Measurements from ENCODE around the gene ERGIC1.

The ERGIC1 gene

GRCh38 chr5:172946146-172946545 is 112.1 kb downstream of the ERGIC1 start:
- H3K36me3 ChIP-seq (ENCODE audit: control insufficient read depth in 5 of 5, insufficient read depth in 5 of 5, low read length in 5 of 5): peaks cover 0 to 77% (median 57%) of the 10 kb centered on the region in 5 donors

GRCh38 chr5:172949426-172949825 is 115.4 kb downstream of the ERGIC1 start:
- H3K9me3 ChIP-seq (ENCODE audit: control insufficient read depth in 5 of 5, low read length in 5 of 5): no peaks in the 10 kb centered on the region
- H3K9ac ChIP-seq (ENCODE audit: low read length in 5 of 5): no peak overlapping the region
- H3K4me3 ChIP-seq (ENCODE audit: low read depth in 1 of 5, low read length in 5 of 5): no peak overlapping the region
- H3K36me3 ChIP-seq (ENCODE audit: control insufficient read depth in 5 of 5, insufficient read depth in 5 of 5, low read length in 5 of 5): peaks cover 0 to 60% (median 54%) of the 10 kb centered on the region in 5 donors
- H3K27ac ChIP-seq (ENCODE audit: low read depth, low read length): no peak overlapping the region
- no peaks in the 10 kb centered on the region for H3K27me3 ChIP-seq (ENCODE audit: control insufficient read depth in 5 of 5, insufficient read depth in 4 of 5, low read length in 5 of 5)
- H3K4me1 ChIP-seq (ENCODE audit: control insufficient read depth in 5 of 5, insufficient read depth in 5 of 5, low read length in 5 of 5): no peaks in the 10 kb centered on the region

More at GRCh38 chr5:172946146-172946545, 112.1 kb downstream of the ERGIC1 start:
- no peaks in the 10 kb centered on the region for H3K27me3 ChIP-seq (ENCODE audit: control insufficient read depth in 5 of 5, insufficient read depth in 4 of 5, low read length in 5 of 5)
- H3K27ac ChIP-seq (ENCODE audit: low read depth, low read length): no peak overlapping the region
- H3K9me3 ChIP-seq (ENCODE audit: control insufficient read depth in 5 of 5, low read length in 5 of 5): no peaks in the 10 kb centered on the region
- H3K4me3 ChIP-seq (ENCODE audit: low read depth in 1 of 5, low read length in 5 of 5): no peak overlapping the region
- H3K4me1 ChIP-seq (ENCODE audit: control insufficient read depth in 5 of 5, insufficient read depth in 5 of 5, low read length in 5 of 5): peaks cover 0 to 13% (median 2%) of the 10 kb centered on the region in 5 donors
- H3K9ac ChIP-seq (ENCODE audit: low read length in 5 of 5): no peak overlapping the region

- H3K4me3 ChIP-seq (ENCODE audit: low read depth in 1 of 5, low read length in 5 of 5): no peak overlapping the region
Measured at GRCh38 chr5:172950176-172950965, 116.3 kb downstream of the ERGIC1 start.

GRCh38 chr5:172951371-172952033 is 117.5 kb downstream of the ERGIC1 start:
- H3K9me3 ChIP-seq (ENCODE audit: control insufficient read depth in 5 of 5, low read length in 5 of 5): no peaks in the 10 kb centered on the region
- H3K4me3 ChIP-seq (ENCODE audit: low read depth in 1 of 5, low read length in 5 of 5): no peak overlapping the region
- no peaks in the 10 kb centered on the region for H3K4me1 ChIP-seq (ENCODE audit: control insufficient read depth in 5 of 5, insufficient read depth in 5 of 5, low read length in 5 of 5)
- no peak overlapping the region for H3K27ac ChIP-seq (ENCODE audit: low read depth, low read length)
- no peak overlapping the region for H3K9ac ChIP-seq (ENCODE audit: low read length in 5 of 5)
- H3K27me3 ChIP-seq (ENCODE audit: control insufficient read depth in 5 of 5, insufficient read depth in 4 of 5, low read length in 5 of 5): no peaks in the 10 kb centered on the region
- H3K36me3 ChIP-seq (ENCODE audit: control insufficient read depth in 5 of 5, insufficient read depth in 5 of 5, low read length in 5 of 5): peaks cover 0 to 41% (median 35%) of the 10 kb centered on the region in 5 donors

More at GRCh38 chr5:172950176-172950965, 116.3 kb downstream of the ERGIC1 start:
- Histone ChIP-seq H3K4me1 (ENCODE audit: control insufficient read depth in 5 of 5, insufficient read depth in 5 of 5, low read length in 5 of 5) (no peaks in the 10 kb centered on the region), H3K9me3 (ENCODE audit: control insufficient read depth in 5 of 5, low read length in 5 of 5) (no peaks in the 10 kb centered on the region), H3K36me3 (ENCODE audit: control insufficient read depth in 5 of 5, insufficient read depth in 5 of 5, low read length in 5 of 5) (peaks cover 0 to 51% (median 45%) of the 10 kb centered on the region in 5 donors), H3K27ac (ENCODE audit: low read depth, low read length) (no peak overlapping the region), H3K9ac (ENCODE audit: low read length in 5 of 5) (no peak overlapping the region), H3K27me3 (ENCODE audit: control insufficient read depth in 5 of 5, insufficient read depth in 4 of 5, low read length in 5 of 5) (no peaks in the 10 kb centered on the region)

- Histone ChIP-seq H3K4me1 (ENCODE audit: control insufficient read depth in 5 of 5, insufficient read depth in 5 of 5, low read length in 5 of 5) (no peaks in the 10 kb centered on the region), H3K9ac (ENCODE audit: low read length in 5 of 5) (no peak overlapping the region), H3K27me3 (ENCODE audit: control insufficient read depth in 5 of 5, insufficient read depth in 4 of 5, low read length in 5 of 5) (no peaks in the 10 kb centered on the region), H3K4me3 (ENCODE audit: low read depth in 1 of 5, low read length in 5 of 5) (no peak overlapping the region), H3K27ac (ENCODE audit: low read depth, low read length) (no peak overlapping the region), H3K36me3 (ENCODE audit: control insufficient read depth in 5 of 5, insufficient read depth in 5 of 5, low read length in 5 of 5) (peaks cover 0 to 37% (median 33%) of the 10 kb centered on the region in 5 donors), H3K9me3 (ENCODE audit: control insufficient read depth in 5 of 5, low read length in 5 of 5) (no peaks in the 10 kb centered on the region)
Measured at GRCh38 chr5:172952034-172952511, 118.0 kb downstream of the ERGIC1 start.

GRCh38 chr5:172953776-172954675 is 120.0 kb downstream of the ERGIC1 start:
- Histone ChIP-seq H3K27ac (ENCODE audit: low read depth, low read length) (no peak overlapping the region), H3K4me3 (ENCODE audit: low read depth in 1 of 5, low read length in 5 of 5) (no peak overlapping the region), H3K4me1 (ENCODE audit: control insufficient read depth in 5 of 5, insufficient read depth in 5 of 5, low read length in 5 of 5) (peaks cover 0 to 9% (median 4%) of the 10 kb centered on the region in 5 donors), H3K9me3 (ENCODE audit: control insufficient read depth in 5 of 5, low read length in 5 of 5) (no peaks in the 10 kb centered on the region), H3K36me3 (ENCODE audit: control insufficient read depth in 5 of 5, insufficient read depth in 5 of 5, low read length in 5 of 5) (peaks cover 0 to 22% (median 21%) of the 10 kb centered on the region in 5 donors), H3K9ac (ENCODE audit: low read length in 5 of 5) (no peak overlapping the region), H3K27me3 (ENCODE audit: control insufficient read depth in 5 of 5, insufficient read depth in 4 of 5, low read length in 5 of 5) (no peaks in the 10 kb centered on the region)

- H3K4me1 ChIP-seq (ENCODE audit: control insufficient read depth in 5 of 5, insufficient read depth in 5 of 5, low read length in 5 of 5): peaks cover 0 to 14% (median 8%) of the 10 kb centered on the region in 5 donors
- H3K4me3 ChIP-seq (ENCODE audit: low read depth in 1 of 5, low read length in 5 of 5): no peak overlapping the region
- H3K9me3 ChIP-seq (ENCODE audit: control insufficient read depth in 5 of 5, low read length in 5 of 5): no peaks in the 10 kb centered on the region
- no peak overlapping the region for H3K27ac ChIP-seq (ENCODE audit: low read depth, low read length)
- H3K9ac ChIP-seq (ENCODE audit: low read length in 5 of 5): no peak overlapping the region
- H3K36me3 ChIP-seq (ENCODE audit: control insufficient read depth in 5 of 5, insufficient read depth in 5 of 5, low read length in 5 of 5): peaks cover 0 to 22% (median 18%) of the 10 kb centered on the region in 5 donors
- H3K27me3 ChIP-seq (ENCODE audit: control insufficient read depth in 5 of 5, insufficient read depth in 4 of 5, low read length in 5 of 5): no peaks in the 10 kb centered on the region
Measured at GRCh38 chr5:172954751-172955159, 120.7 kb downstream of the ERGIC1 start.

GRCh38 chr5:172956228-172956627 is 122.2 kb downstream of the ERGIC1 start:
- peaks cover 1 to 10% (median 9%) of the 10 kb centered on the region in 5 donors for H3K36me3 ChIP-seq (ENCODE audit: control insufficient read depth in 5 of 5, insufficient read depth in 5 of 5, low read length in 5 of 5)
- H3K27me3 ChIP-seq (ENCODE audit: control insufficient read depth in 5 of 5, insufficient read depth in 4 of 5, low read length in 5 of 5): no peaks in the 10 kb centered on the region
- H3K4me3 ChIP-seq (ENCODE audit: low read depth in 1 of 5, low read length in 5 of 5): no peak overlapping the region
- H3K27ac ChIP-seq (ENCODE audit: low read depth, low read length): no peak overlapping the region
- H3K4me1 ChIP-seq (ENCODE audit: control insufficient read depth in 5 of 5, insufficient read depth in 5 of 5, low read length in 5 of 5): peaks cover 4 to 23% (median 20%) of the 10 kb centered on the region in 5 donors
- no peak overlapping the region for H3K9ac ChIP-seq (ENCODE audit: low read length in 5 of 5)
- H3K9me3 ChIP-seq (ENCODE audit: control insufficient read depth in 5 of 5, low read length in 5 of 5): no peaks in the 10 kb centered on the region

GRCh38 chr5:172956936-172957335 is 122.9 kb downstream of the ERGIC1 start:
- no peaks in the 10 kb centered on the region for H3K9me3 ChIP-seq (ENCODE audit: control insufficient read depth in 5 of 5, low read length in 5 of 5)
- peaks cover 2 to 10% (median 5%) of the 10 kb centered on the region in 5 donors for H3K36me3 ChIP-seq (ENCODE audit: control insufficient read depth in 5 of 5, insufficient read depth in 5 of 5, low read length in 5 of 5)
- H3K27me3 ChIP-seq (ENCODE audit: control insufficient read depth in 5 of 5, insufficient read depth in 4 of 5, low read length in 5 of 5): no peaks in the 10 kb centered on the region
- no peak overlapping the region for H3K27ac ChIP-seq (ENCODE audit: low read depth, low read length)
- no peak overlapping the region for H3K9ac ChIP-seq (ENCODE audit: low read length in 5 of 5)
- no peak overlapping the region for H3K4me3 ChIP-seq (ENCODE audit: low read depth in 1 of 5, low read length in 5 of 5)
- peaks cover 4 to 23% (median 20%) of the 10 kb centered on the region in 5 donors for H3K4me1 ChIP-seq (ENCODE audit: control insufficient read depth in 5 of 5, insufficient read depth in 5 of 5, low read length in 5 of 5)

All from subcutaneous abdominal adipose tissue (tissue), 5 donors.